ENCODE results near the gene SNX20.

The SNX20 gene

GRCh38 chr16:50632927-50633800 is 47.9 kb downstream of the SNX20 start:
- no peak for DNase-seq

- DNase-seq = no peak
These were observed 49.0 kb downstream of the SNX20 start for GRCh38 chr16:50631985-50632576.

GRCh38 chr16:50631249-50631984 is 49.7 kb downstream of the SNX20 start:
- DNase-seq = no peak

GRCh38 chr16:50630394-50631020 is 50.6 kb downstream of the SNX20 start:
- no peak for DNase-seq

- DNase-seq = no peak
These were observed 51.8 kb downstream of the SNX20 start for GRCh38 chr16:50629334-50629733.

- DNase-seq = no peak
These were observed 52.8 kb downstream of the SNX20 start for GRCh38 chr16:50628156-50628802.

GRCh38 chr16:50627419-50627818 is 53.7 kb downstream of the SNX20 start:
- peak; percentile 19 for DNase-seq

- no peak for DNase-seq
These were observed 54.2 kb downstream of the SNX20 start for GRCh38 chr16:50626868-50627267.

GRCh38 chr16:50625374-50625773 is 55.7 kb downstream of the SNX20 start:
- no peak for DNase-seq

GRCh38 chr16:50624449-50624970 is 56.6 kb downstream of the SNX20 start:
- DNase-seq = no peak

- no peak for DNase-seq
These were observed 58.3 kb downstream of the SNX20 start for GRCh38 chr16:50622643-50623369.

- DNase-seq = no peak
These were observed 59.1 kb downstream of the SNX20 start for GRCh38 chr16:50622029-50622428.
